SK-N-SH (cell line): Measurements from ENCODE around the gene PAQR7.

ENCODE experiments used
- CHD2 ChIP-seq: fragments of 150-350 bp; IDR thresholded peaks from 2 replicates; pipeline ENCODE4 v1.6.1; 2018; ENCODE audit warnings: low read length; ENCODE audit not compliant: partially characterized antibody
- CTCF ChIP-seq: fragments of 200-600 bp; sonication (generic); IDR thresholded peaks from 2 replicates; pipeline ENCODE4 v1.6.1; 2017; ENCODE audit warnings: antibody characterized with exemption, mild to moderate bottlenecking, moderate library complexity
- EP300 ChIP-seq, 2 experiments: IDR thresholded peaks; 2 replicates each; pipeline versions ENCODE4 v1.4.0 to v1.6.1; 2012; ENCODE audit warnings: borderline replicate concordance in 1 of 2, low read depth in 1 of 2, low read length in 1 of 2
- EZH2phosphoT487 ChIP-seq: fragments of 200-600 bp; sonication (generic); IDR thresholded peaks from 2 replicates; pipeline ENCODE4 v1.6.1; 2017; ENCODE audit warnings: low read depth, mixed run types, mild to moderate bottlenecking, antibody characterized with exemption, moderate library complexity, borderline replicate concordance
- NRF1 ChIP-seq: IDR thresholded peaks from 2 replicates; pipeline ENCODE4 v1.6.1; 2012; ENCODE audit warnings: low read depth, mild to moderate bottlenecking, low read length
- REST ChIP-seq: IDR thresholded peaks from 2 replicates; pipeline ENCODE4 v1.6.1; 2012; ENCODE audit warnings: mild to moderate bottlenecking, low read depth, low read length, moderate library complexity
- RFX5 ChIP-seq: IDR thresholded peaks from 2 replicates; pipeline ENCODE4 v1.6.1; 2012; ENCODE audit warnings: mild to moderate bottlenecking, improper control_type of control experiment, low read length
- TF ChIP-seq, protein P1 (sequence below): IDR thresholded peaks from 2 replicates; pipeline ENCODE4 v1.4.0; 2012; ENCODE audit warnings: low read depth
- TF ChIP-seq, protein P2 (sequence below): fragments of 150-350 bp; IDR thresholded peaks from 2 replicates; pipeline ENCODE4 v1.6.1; 2016; ENCODE audit warnings: mild to moderate bottlenecking, low read depth, low read length
- TF ChIP-seq, protein P3 (sequence below): fragments of 150-350 bp; IDR thresholded peaks from 2 replicates; pipeline ENCODE4 v1.6.1; 2017; ENCODE audit warnings: antibody characterized with exemption, low read length, low read depth, borderline replicate concordance

GRCh38 chr1:25902462-25902861 is 27.0 kb upstream of the PAQR7 start:
- TF ChIP-seq EP300 (IDR thresholded peaks at IDR 0.05; ENCODE audit: borderline replicate concordance in 1 of 2, low read depth in 1 of 2, low read length in 1 of 2) (no peak), CTCF (no peak), CHD2 (no peak), EZH2phosphoT487 (no peak), RFX5 (no peak), REST (no peak), NRF1 (no peak)
- TF ChIP-seq, protein P1, sequence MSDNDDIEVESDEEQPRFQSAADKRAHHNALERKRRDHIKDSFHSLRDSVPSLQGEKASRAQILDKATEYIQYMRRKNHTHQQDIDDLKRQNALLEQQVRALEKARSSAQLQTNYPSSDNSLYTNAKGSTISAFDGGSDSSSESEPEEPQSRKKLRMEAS: no peak
- TF ChIP-seq, protein P2, sequence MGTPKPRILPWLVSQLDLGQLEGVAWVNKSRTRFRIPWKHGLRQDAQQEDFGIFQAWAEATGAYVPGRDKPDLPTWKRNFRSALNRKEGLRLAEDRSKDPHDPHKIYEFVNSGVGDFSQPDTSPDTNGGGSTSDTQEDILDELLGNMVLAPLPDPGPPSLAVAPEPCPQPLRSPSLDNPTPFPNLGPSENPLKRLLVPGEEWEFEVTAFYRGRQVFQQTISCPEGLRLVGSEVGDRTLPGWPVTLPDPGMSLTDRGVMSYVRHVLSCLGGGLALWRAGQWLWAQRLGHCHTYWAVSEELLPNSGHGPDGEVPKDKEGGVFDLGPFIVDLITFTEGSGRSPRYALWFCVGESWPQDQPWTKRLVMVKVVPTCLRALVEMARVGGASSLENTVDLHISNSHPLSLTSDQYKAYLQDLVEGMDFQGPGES: no peak
- TF ChIP-seq, protein P3, sequence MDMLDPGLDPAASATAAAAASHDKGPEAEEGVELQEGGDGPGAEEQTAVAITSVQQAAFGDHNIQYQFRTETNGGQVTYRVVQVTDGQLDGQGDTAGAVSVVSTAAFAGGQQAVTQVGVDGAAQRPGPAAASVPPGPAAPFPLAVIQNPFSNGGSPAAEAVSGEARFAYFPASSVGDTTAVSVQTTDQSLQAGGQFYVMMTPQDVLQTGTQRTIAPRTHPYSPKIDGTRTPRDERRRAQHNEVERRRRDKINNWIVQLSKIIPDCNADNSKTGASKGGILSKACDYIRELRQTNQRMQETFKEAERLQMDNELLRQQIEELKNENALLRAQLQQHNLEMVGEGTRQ: no peak
